AG04450 (cell line): ENCODE results near the gene CREB5. TPM values are rescaled to one million over a fixed set of nuclear protein-coding genes. Genes with fewer than 3 reads are reported as not detected.

Experiments used
- CTCF ChIA-PET: fragments of 300-600, 350-600 bp; formaldehyde crosslinking; extraction: SDS; loops from one replicate; lab custom pipeline; 2022; ENCODE audit warnings: antibody characterized with exemption, inconsistent platforms; lab: Charles Lee
- POLR2A ChIA-PET: fragments of 350-600 bp; formaldehyde crosslinking; extraction: SDS; loops from one replicate; lab custom pipeline; 2021; ENCODE audit warnings: antibody characterized with exemption, inconsistent platforms; lab: Yijun Ruan, JAX
- DNase-seq: peaks from one replicate; pipeline ENCODE4 v3.0.0-alpha.2; 2011; ENCODE audit warnings: low read depth, low spot score
- H3K27ac ChIP-seq: one replicate; pipeline ENCODE4 v1.5.1; 2012; ENCODE audit warnings: low read depth, low read length, control low read depth
- H3K27me3 ChIP-seq: one replicate; pipeline ENCODE4 v1.6.0; 2012; ENCODE audit warnings: low read length; ENCODE audit not compliant: control insufficient read depth, insufficient read depth
- H3K4me3 ChIP-seq: 2 replicates; pipeline ENCODE4 v1.5.1; 2011; ENCODE audit warnings: mild to moderate bottlenecking, low read depth, low read length, control low read depth
- H3K9me3 ChIP-seq: 2 replicates; pipeline ENCODE4 v1.5.1; 2012; ENCODE audit warnings: low read length; ENCODE audit not compliant: control insufficient read depth, insufficient read depth
- CTCF ChIP-seq: IDR thresholded peaks from 2 replicates; pipeline ENCODE4 v1.5.1; 2011; ENCODE audit warnings: low read depth, low read length, control low read depth, inconsistent platforms
- polyA plus RNA-seq: library from polyadenylated mRNA; depleted of rRNA; stranded (reverse); fragments of >200 nt; gene quantifications from 2 replicates; pipeline ENCODE4 v1.2.3, GENCODE V29; 2011

CREB5 gene
- polyA plus RNA-seq, 1 experiment: 22.1 TPM

GRCh38 chr7:28646376-28647075 lies 234.2 kb downstream of the CREB5 start:
- Histone ChIP-seq H3K27me3 (no peaks in the 10 kb centered on the region), H3K4me3 (no peak overlapping the region), H3K27ac (no peak overlapping the region), H3K9me3 (no peaks in the 10 kb centered on the region)
- CTCF ChIA-PET: no interaction called here
- no peak for DNase-seq
- POLR2A ChIA-PET: no interaction called here
- TF ChIP-seq CTCF: no peak

GRCh38 chr7:28647076-28647421 lies 234.7 kb downstream of the CREB5 start:
- ChIA-PET POLR2A (no interaction called here), CTCF (no interaction called here)
- H3K4me3 ChIP-seq: no peak overlapping the region
- no peaks in the 10 kb centered on the region for H3K27me3 ChIP-seq
- no peak for TF ChIP-seq CTCF
- no peak for DNase-seq
- H3K9me3 ChIP-seq: no peaks in the 10 kb centered on the region
- H3K27ac ChIP-seq: no peak overlapping the region

- Histone ChIP-seq H3K9me3 (no peaks in the 10 kb centered on the region), H3K27ac (no peak overlapping the region), H3K27me3 (no peaks in the 10 kb centered on the region), H3K4me3 (no peak overlapping the region)
- TF ChIP-seq CTCF: no peak
- ChIA-PET POLR2A (no interaction called here), CTCF (no interaction called here)
- no peak for DNase-seq
Measured at GRCh38 chr7:28649189-28649588, 236.9 kb downstream of the CREB5 start.

GRCh38 chr7:28649811-28650210 lies 237.5 kb downstream of the CREB5 start:
- CTCF ChIA-PET: no interaction called here
- no peak for TF ChIP-seq CTCF
- POLR2A ChIA-PET: no interaction called here
- Histone ChIP-seq H3K27ac (no peak overlapping the region), H3K9me3 (no peaks in the 10 kb centered on the region), H3K27me3 (no peaks in the 10 kb centered on the region), H3K4me3 (no peak overlapping the region)
- no peak for DNase-seq

GRCh38 chr7:28654110-28654509 lies 241.8 kb downstream of the CREB5 start:
- Histone ChIP-seq H3K27me3 (no peaks in the 10 kb centered on the region), H3K27ac (no peak overlapping the region), H3K9me3 (no peaks in the 10 kb centered on the region), H3K4me3 (no peak overlapping the region)
- TF ChIP-seq CTCF: no peak
- ChIA-PET POLR2A (no interaction called here), CTCF (interaction anchor here (0.6 to 0.9 kb wide), 2 partner anchors 28 to 348 kb away, joined by 3 to 4 read pairs; no protein-coding TSS in a partner anchor)
- DNase-seq: no peak
